Measurements from ENCODE around the gene MYH14. TPM values are rescaled to one million over a fixed set of nuclear protein-coding genes. Genes with fewer than 3 reads are reported as not detected.

MYH14 gene
- total and polyA plus RNA-seq, 10 of the 15 experiments (the other 5 are each of a cell fraction or from before 2014, with no cell fraction given): 0.06 to 0.69 (median 0.15) TPM; not detected in 4

DNA sequence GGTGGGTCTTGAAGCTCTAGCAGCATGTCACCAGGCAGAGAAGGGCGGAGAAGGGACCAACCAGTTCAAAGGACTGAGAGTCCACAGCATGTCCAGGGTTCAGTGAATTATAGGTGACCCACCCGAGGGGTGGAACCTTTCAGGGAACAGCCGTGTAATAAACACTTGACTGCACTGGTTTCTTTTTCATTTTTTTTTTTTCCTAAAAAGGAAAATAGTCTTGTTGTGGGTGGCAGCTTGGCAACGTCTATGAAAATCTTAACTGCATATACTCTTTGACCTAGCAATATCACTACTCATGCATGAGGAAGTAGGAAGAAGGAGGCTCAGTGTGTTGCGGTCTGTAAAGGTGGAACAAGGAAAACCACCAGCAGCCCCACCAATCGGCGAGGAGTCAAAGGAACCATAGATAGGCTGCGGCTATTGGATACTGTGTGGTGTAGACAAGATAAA lies 13.0 kb upstream of the MYH14 start (continued):
- TF ChIP-seq DPF2 (IDR thresholded peaks at IDR 0.05): peak; percentile 20; the same call in 1 of the 2 replicates
- TF ChIP-seq SMC3 (IDR thresholded peaks at IDR 0.05; ENCODE audit: borderline replicate concordance, low read length): no peak
- peak; percentile 73 for TF ChIP-seq RUNX3 (IDR thresholded peaks at IDR 0.05; ENCODE audit: low read length)
- peak; percentile 67 to 74; a peak in 2 of 4 replicates for TF ChIP-seq IKZF2 (IDR thresholded peaks at IDR 0.05)
- TF ChIP-seq, protein P1, sequence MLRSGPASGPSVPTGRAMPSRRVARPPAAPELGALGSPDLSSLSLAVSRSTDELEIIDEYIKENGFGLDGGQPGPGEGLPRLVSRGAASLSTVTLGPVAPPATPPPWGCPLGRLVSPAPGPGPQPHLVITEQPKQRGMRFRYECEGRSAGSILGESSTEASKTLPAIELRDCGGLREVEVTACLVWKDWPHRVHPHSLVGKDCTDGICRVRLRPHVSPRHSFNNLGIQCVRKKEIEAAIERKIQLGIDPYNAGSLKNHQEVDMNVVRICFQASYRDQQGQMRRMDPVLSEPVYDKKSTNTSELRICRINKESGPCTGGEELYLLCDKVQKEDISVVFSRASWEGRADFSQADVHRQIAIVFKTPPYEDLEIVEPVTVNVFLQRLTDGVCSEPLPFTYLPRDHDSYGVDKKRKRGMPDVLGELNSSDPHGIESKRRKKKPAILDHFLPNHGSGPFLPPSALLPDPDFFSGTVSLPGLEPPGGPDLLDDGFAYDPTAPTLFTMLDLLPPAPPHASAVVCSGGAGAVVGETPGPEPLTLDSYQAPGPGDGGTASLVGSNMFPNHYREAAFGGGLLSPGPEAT (IDR thresholded peaks at IDR 0.05; ENCODE audit: low read depth): peak; percentile 33; the same call in 1 of the 2 replicates
- TF ChIP-seq BHLHE40 (IDR thresholded peaks at IDR 0.05; ENCODE audit: borderline replicate concordance in 1 of 2, low read depth in 2 of 2, low read length in 1 of 2): 0 out of 4 replicates have a peak, but pooled peaks of 1 of the 2 experiments have one; percentile 16
- TF ChIP-seq ZNF622 (IDR thresholded peaks at IDR 0.05): no peak

DNA sequence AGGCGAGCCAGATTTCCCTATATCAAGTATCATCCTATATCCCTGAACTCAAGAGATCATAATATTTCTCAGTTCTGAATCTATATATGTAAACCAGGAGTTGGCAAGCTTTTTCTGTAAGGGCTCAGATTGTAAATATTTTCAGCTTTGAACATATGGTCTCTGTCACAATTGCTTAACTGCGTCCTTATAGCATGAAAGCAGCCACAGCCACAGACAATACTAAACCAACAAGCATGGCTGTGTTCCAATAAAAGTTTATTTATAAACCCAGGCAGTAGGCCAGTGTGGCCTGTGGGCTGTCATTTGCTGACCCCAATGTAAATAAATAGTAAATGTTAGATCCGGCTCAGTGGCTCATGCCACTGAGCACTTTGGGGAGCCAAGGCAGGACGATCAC lies 12.2 kb upstream of the MYH14 start:
- Histone ChIP-seq H3K79me2 (ENCODE audit: control insufficient read depth, insufficient read depth, low read length) (no peaks in the 10 kb centered on the region), H3K4me3 (no peak overlapping the region), H3K27me3 (replicated peaks in 1 of 2; ENCODE audit: control insufficient read depth in 2 of 2, insufficient read depth in 2 of 2, low read length in 1 of 2) (no peaks in the 10 kb centered on the region; a peak in 1 of 4 replicates), H3K9ac (ENCODE audit: control insufficient read depth, insufficient read depth, low read length) (no peak overlapping the region), H3K4me2 (ENCODE audit: control insufficient read depth, insufficient read depth) (no peak overlapping the region), H4K20me1 (ENCODE audit: control insufficient read depth, insufficient read depth) (no peaks in the 10 kb centered on the region), H3K9me3 (replicated peaks; ENCODE audit: control insufficient read depth, insufficient read depth, low read length) (no peaks in the 10 kb centered on the region; the same call in 2 of the 3 replicates), H2AFZ (ENCODE audit: control insufficient read depth, low read depth, low read length) (no peak overlapping the region), H3K36me3 (ENCODE audit: control insufficient read depth in 2 of 2, insufficient read depth in 2 of 2, low read length in 1 of 2) (no peaks in the 10 kb centered on the region), H3K27ac (ENCODE audit: control insufficient read depth, insufficient read depth) (no peak overlapping the region), H3K4me1 (ENCODE audit: control insufficient read depth, insufficient read depth, low read length) (no peaks in the 10 kb centered on the region)
- ATAC-seq: peak; percentile 64
- FAIRE-seq: no peak
- intact Hi-C loops (cut with micrococcal nuclease; ENCODE audit: unreplicated experiment): no loop called here
- DNase-seq (ENCODE audit: low read depth, low spot score): peak; percentile 13
- ChIA-PET CTCF (interaction anchor here (1.3 kb wide), 1 partner anchor 8 kb away, joined by 3 read pairs; no protein-coding TSS in a partner anchor), POLR2A (interaction anchor here (0.6 to 0.8 kb wide), 2 partner anchors 9 to 262 kb away, joined by 3 to 4 read pairs; partner anchors contain the start of gene ATF5), RAD21 (ENCODE audit: unreplicated experiment) (interaction anchor here (2.1 to 2.3 kb wide), 2 partner anchors 10 to 13 kb away, joined by 5 to 8 read pairs; no protein-coding TSS in a partner anchor), SMC1A (ENCODE audit: uncharacterized antibody, unreplicated experiment) (interaction anchor here (1.1 to 1.3 kb wide), 3 partner anchors 8 to 19 kb away, joined by 3 read pairs; no protein-coding TSS in a partner anchor)
- in situ Hi-C loops (cut with MboI): no loop called here
- BruUV-seq (replicated peaks): no TSS peak
- 21% methylated on average over 4 of the region's 4 CpGs for WGBS (ENCODE audit: insufficient coverage, insufficient replicate concordance, low lambda C conversion rate, missing lambda C conversion rate)
- TF ChIP-seq WRNIP1 (IDR thresholded peaks at IDR 0.05; ENCODE audit: borderline replicate concordance, low read depth, low read length) (no peak), SRF (IDR thresholded peaks at IDR 0.05; ENCODE audit: low read depth in 2 of 2, low read length in 2 of 2) (no peak), POU2F2 (IDR thresholded peaks at IDR 0.05; ENCODE audit: borderline replicate concordance, low read depth, low read length) (no peak), KDM1A (IDR thresholded peaks at IDR 0.05; ENCODE audit: borderline replicate concordance) (no peak), MXI1 (IDR thresholded peaks at IDR 0.05; ENCODE audit: low read depth, low read length) (no peak), MYC (IDR thresholded peaks at IDR 0.05; ENCODE audit: insufficient read depth, insufficient read length, insufficient replicate concordance, low read length, severe bottlenecking) (no peak), ZZZ3 (IDR thresholded peaks at IDR 0.05; ENCODE audit: control insufficient read depth, insufficient read length, low read depth) (no peak), PML (IDR thresholded peaks at IDR 0.05; ENCODE audit: low read length) (no peak), SMAD1 (IDR thresholded peaks at IDR 0.05; ENCODE audit: low read depth, partially characterized antibody) (no peak), RFX5 (IDR thresholded peaks at IDR 0.05; ENCODE audit: low read depth, low read length) (no peak), RCOR1 (conservative IDR thresholded peaks at IDR 0.05; ENCODE audit: low read depth, low read length) (no peak), IRF3 (IDR thresholded peaks at IDR 0.05) (no peak)
- TF ChIP-seq, protein P2, sequence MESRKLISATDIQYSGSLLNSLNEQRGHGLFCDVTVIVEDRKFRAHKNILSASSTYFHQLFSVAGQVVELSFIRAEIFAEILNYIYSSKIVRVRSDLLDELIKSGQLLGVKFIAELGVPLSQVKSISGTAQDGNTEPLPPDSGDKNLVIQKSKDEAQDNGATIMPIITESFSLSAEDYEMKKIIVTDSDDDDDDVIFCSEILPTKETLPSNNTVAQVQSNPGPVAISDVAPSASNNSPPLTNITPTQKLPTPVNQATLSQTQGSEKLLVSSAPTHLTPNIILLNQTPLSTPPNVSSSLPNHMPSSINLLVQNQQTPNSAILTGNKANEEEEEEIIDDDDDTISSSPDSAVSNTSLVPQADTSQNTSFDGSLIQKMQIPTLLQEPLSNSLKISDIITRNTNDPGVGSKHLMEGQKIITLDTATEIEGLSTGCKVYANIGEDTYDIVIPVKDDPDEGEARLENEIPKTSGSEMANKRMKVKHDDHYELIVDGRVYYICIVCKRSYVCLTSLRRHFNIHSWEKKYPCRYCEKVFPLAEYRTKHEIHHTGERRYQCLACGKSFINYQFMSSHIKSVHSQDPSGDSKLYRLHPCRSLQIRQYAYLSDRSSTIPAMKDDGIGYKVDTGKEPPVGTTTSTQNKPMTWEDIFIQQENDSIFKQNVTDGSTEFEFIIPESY (IDR thresholded peaks at IDR 0.05): no peak

Measured in GM12878 (cell line).